ENCODE data around the gene UNC79. TPM values are rescaled to one million over a fixed set of nuclear protein-coding genes. Genes with fewer than 3 reads are reported as not detected.

UNC79 gene
- total RNA-seq, 1 experiment from 2014 or later, result 0.05 TPM

DNA sequence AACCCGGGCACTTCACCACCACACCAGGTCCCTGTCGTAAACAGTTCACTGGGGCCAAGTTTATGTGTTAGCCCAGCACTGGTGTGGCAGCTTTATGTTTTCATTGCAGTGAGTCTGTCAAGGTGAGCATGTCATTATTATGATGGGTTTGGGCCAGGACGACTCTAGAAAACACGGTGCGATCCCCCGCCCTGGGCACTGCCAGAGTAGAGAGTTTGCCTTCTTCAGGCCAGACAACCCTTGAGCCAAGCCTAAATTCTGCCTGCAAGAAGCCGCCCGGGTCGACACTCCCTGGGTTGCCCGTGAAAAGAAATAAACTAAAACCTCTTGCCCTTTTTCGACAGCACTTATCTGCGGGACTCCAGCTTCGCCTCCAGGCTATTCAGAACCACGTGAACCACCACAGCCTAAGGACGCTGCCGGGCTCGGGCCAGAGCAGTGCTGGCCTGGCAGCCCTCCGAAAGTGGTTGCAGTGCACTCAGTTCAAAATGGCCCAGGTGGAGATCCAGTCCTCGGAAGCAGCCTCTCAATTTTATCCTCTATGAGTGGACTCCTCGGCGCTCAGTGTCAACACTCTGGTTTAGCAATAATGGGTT, 275.7 kb downstream of the UNC79 start:
- Histone ChIP-seq H3K4me1 (ENCODE audit: control insufficient read depth, insufficient read depth, low read length) (no peaks in the 10 kb centered on the region), H3K36me3 (ENCODE audit: control insufficient read depth, insufficient read depth, low read length) (no peaks in the 10 kb centered on the region), H3K4me3 (ENCODE audit: low read depth in 2 of 2, low read length in 2 of 2) (no peak overlapping the region), H3K9me3 (ENCODE audit: control insufficient read depth, insufficient read depth, low read depth, low read length) (no peaks in the 10 kb centered on the region), H3K27me3 (ENCODE audit: control insufficient read depth, insufficient read depth, low read length) (no peaks in the 10 kb centered on the region), H3K27ac (ENCODE audit: low read length) (no peak overlapping the region)
- ATAC-seq, result no peak
- TF ChIP-seq TCF7L2 (IDR thresholded peaks at IDR 0.05; ENCODE audit: low read depth, low read length) (no peak), POLR2AphosphoS5 (IDR thresholded peaks at IDR 0.05; ENCODE audit: low read depth, low read length) (no peak), SIN3A (IDR thresholded peaks at IDR 0.05; ENCODE audit: borderline replicate concordance, insufficient read depth, low read depth, low read length) (no peak)
- TF ChIP-seq, protein P1, sequence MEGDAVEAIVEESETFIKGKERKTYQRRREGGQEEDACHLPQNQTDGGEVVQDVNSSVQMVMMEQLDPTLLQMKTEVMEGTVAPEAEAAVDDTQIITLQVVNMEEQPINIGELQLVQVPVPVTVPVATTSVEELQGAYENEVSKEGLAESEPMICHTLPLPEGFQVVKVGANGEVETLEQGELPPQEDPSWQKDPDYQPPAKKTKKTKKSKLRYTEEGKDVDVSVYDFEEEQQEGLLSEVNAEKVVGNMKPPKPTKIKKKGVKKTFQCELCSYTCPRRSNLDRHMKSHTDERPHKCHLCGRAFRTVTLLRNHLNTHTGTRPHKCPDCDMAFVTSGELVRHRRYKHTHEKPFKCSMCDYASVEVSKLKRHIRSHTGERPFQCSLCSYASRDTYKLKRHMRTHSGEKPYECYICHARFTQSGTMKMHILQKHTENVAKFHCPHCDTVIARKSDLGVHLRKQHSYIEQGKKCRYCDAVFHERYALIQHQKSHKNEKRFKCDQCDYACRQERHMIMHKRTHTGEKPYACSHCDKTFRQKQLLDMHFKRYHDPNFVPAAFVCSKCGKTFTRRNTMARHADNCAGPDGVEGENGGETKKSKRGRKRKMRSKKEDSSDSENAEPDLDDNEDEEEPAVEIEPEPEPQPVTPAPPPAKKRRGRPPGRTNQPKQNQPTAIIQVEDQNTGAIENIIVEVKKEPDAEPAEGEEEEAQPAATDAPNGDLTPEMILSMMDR (IDR thresholded peaks at IDR 0.05), result no peak
- TF ChIP-seq, protein P2, sequence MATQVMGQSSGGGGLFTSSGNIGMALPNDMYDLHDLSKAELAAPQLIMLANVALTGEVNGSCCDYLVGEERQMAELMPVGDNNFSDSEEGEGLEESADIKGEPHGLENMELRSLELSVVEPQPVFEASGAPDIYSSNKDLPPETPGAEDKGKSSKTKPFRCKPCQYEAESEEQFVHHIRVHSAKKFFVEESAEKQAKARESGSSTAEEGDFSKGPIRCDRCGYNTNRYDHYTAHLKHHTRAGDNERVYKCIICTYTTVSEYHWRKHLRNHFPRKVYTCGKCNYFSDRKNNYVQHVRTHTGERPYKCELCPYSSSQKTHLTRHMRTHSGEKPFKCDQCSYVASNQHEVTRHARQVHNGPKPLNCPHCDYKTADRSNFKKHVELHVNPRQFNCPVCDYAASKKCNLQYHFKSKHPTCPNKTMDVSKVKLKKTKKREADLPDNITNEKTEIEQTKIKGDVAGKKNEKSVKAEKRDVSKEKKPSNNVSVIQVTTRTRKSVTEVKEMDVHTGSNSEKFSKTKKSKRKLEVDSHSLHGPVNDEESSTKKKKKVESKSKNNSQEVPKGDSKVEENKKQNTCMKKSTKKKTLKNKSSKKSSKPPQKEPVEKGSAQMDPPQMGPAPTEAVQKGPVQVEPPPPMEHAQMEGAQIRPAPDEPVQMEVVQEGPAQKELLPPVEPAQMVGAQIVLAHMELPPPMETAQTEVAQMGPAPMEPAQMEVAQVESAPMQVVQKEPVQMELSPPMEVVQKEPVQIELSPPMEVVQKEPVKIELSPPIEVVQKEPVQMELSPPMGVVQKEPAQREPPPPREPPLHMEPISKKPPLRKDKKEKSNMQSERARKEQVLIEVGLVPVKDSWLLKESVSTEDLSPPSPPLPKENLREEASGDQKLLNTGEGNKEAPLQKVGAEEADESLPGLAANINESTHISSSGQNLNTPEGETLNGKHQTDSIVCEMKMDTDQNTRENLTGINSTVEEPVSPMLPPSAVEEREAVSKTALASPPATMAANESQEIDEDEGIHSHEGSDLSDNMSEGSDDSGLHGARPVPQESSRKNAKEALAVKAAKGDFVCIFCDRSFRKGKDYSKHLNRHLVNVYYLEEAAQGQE (IDR thresholded peaks at IDR 0.05; ENCODE audit: insufficient read depth in 1 of 2, low read depth in 2 of 2, low read length in 1 of 2), result no peak
- no peak for DNase-seq (ENCODE audit: low read depth, low spot score)
- ChIA-PET CTCF (no interaction called here), POLR2A (no interaction called here)
- no TSS peak for BruUV-seq (replicated peaks)
- intact Hi-C loops (cut with micrococcal nuclease; ENCODE audit: unreplicated experiment), result no loop called here
- in situ Hi-C loops (cut with HindIII; ENCODE audit: low pct_unique_long_range_greater_than_20kb, low sequenced_read_pairs), result no loop called here

DNA sequence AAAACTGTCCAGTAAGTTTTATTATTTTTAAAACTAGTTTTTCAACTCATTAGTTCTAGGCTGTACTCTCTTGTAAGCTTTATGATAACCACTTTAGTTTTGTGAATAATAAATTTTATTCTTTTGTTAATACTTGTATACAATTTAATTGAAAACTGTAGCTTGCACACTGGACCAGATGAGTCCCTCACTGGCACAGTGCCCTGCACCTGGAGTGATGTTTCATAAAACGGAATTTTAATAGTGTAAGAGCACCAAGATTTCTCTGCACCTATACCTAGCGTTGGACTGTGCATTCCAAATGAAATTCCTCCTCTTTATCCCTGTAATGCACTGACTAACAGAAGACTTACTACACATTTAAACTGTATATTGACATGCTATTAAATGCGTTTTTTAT, 276.7 kb downstream of the UNC79 start:
- DNase-seq (ENCODE audit: low read depth, low spot score) (no peak), ATAC-seq (no peak)
- in situ Hi-C loops (cut with HindIII; ENCODE audit: low pct_unique_long_range_greater_than_20kb, low sequenced_read_pairs), result no loop called here
- H3K27ac ChIP-seq (ENCODE audit: low read length), result no peak overlapping the region
- POLR2A ChIA-PET, result no interaction called here
- H3K4me3 ChIP-seq (ENCODE audit: low read depth in 2 of 2, low read length in 2 of 2), result no peak overlapping the region
- no peaks in the 10 kb centered on the region for H3K4me1 ChIP-seq (ENCODE audit: control insufficient read depth, insufficient read depth, low read length)
- H3K9me3 ChIP-seq (ENCODE audit: control insufficient read depth, insufficient read depth, low read depth, low read length), result no peaks in the 10 kb centered on the region
- no TSS peak for BruUV-seq (replicated peaks)
- TF ChIP-seq, protein P1 (IDR thresholded peaks at IDR 0.05), result no peak
- no peak for TF ChIP-seq TCF7L2 (IDR thresholded peaks at IDR 0.05; ENCODE audit: low read depth, low read length)
- TF ChIP-seq, protein P2 (IDR thresholded peaks at IDR 0.05; ENCODE audit: insufficient read depth in 1 of 2, low read depth in 2 of 2, low read length in 1 of 2), result no peak
- TF ChIP-seq POLR2AphosphoS5 (IDR thresholded peaks at IDR 0.05; ENCODE audit: low read depth, low read length), result no peak
- TF ChIP-seq SIN3A (IDR thresholded peaks at IDR 0.05; ENCODE audit: borderline replicate concordance, insufficient read depth, low read depth, low read length), result no peak
- intact Hi-C loops (cut with micrococcal nuclease; ENCODE audit: unreplicated experiment), result no loop called here
- no peaks in the 10 kb centered on the region for H3K36me3 ChIP-seq (ENCODE audit: control insufficient read depth, insufficient read depth, low read length)
- CTCF ChIA-PET, result no interaction called here
- no peaks in the 10 kb centered on the region for H3K27me3 ChIP-seq (ENCODE audit: control insufficient read depth, insufficient read depth, low read length)
